ENCODE results near the gene RBM17. TPM values are rescaled to one million over a fixed set of nuclear protein-coding genes. Genes with fewer than 3 reads are reported as not detected.

Gene RBM17
- total RNA-seq, 1 experiment from 2014 or later: 129 TPM

GRCh38 chr10:6123532-6123931 is 34.7 kb downstream of the RBM17 start (continued):
- TF ChIP-seq ZBTB33 (IDR thresholded peaks at IDR 0.05; ENCODE audit: extremely low read depth, insufficient replicate concordance, low read length) (no peak), SIN3A (IDR thresholded peaks at IDR 0.05; ENCODE audit: low read depth) (no peak), EGR1 (IDR thresholded peaks at IDR 0.05; ENCODE audit: low read depth) (no peak), REST (IDR thresholded peaks at IDR 0.05; ENCODE audit: low read depth) (no peak), CEBPB (IDR thresholded peaks at IDR 0.05; ENCODE audit: low read depth) (no peak)

GRCh38 chr10:6124666-6125065 is 35.8 kb downstream of the RBM17 start:
- Histone ChIP-seq H3K36me3 (ENCODE audit: control insufficient read depth in 1 of 2, insufficient read depth in 2 of 2, low read length in 2 of 2) (no peaks in the 10 kb centered on the region), H3K9ac (ENCODE audit: low read length) (no peak overlapping the region), H3K27me3 (ENCODE audit: insufficient read depth, low read length) (no peaks in the 10 kb centered on the region; the same call in 1 of the 2 replicates), H3K4me1 (ENCODE audit: control insufficient read depth in 1 of 2, insufficient read depth in 2 of 2, low read length in 2 of 2) (no peaks in the 10 kb centered on the region; a peak in 1 of 4 replicates), H3K4me3 (replicated peaks in 1 of 2; ENCODE audit: low read depth in 1 of 2, low read length in 2 of 2) (no peak overlapping the region), H3K79me2 (ENCODE audit: insufficient read depth, low read length) (no peaks in the 10 kb centered on the region), H3K4me2 (ENCODE audit: low read length) (no peak overlapping the region), H2AFZ (ENCODE audit: low read depth, low read length, poor library complexity, severe bottlenecking) (no peak overlapping the region), H3K27ac (ENCODE audit: low read depth, low read length) (no peak overlapping the region), H3K9me3 (ENCODE audit: control insufficient read depth in 1 of 2, insufficient read depth in 1 of 2, low read depth in 1 of 2, low read length in 2 of 2) (no peaks in the 10 kb centered on the region), H3K9me2 (ENCODE audit: insufficient read depth) (no peaks in the 10 kb centered on the region), H4K20me1 (ENCODE audit: insufficient read depth) (no peaks in the 10 kb centered on the region)
- no TSS peak for BruUV-seq (replicated peaks)
- POLR2A ChIA-PET: no interaction called here
- CTCF ChIA-PET: interaction anchor here (1.0 kb wide), 1 partner anchor 277 kb away, joined by 3 read pairs; no protein-coding TSS in a partner anchor
- ATAC-seq (no peak), DNase-seq (ENCODE audit: low read depth, low spot score) (no peak)
- RAD21 ChIA-PET (ENCODE audit: low non-redundant PET in 1 of 2, low total read pairs in 2 of 2, uncharacterized antibody in 2 of 2, unreplicated experiment in 2 of 2): interaction anchor here in 1 of 2 experiments (0.6 kb wide), 1 partner anchor 78 kb away, joined by 3 read pairs; no protein-coding TSS in a partner anchor
- TF ChIP-seq ATF3 (IDR thresholded peaks at IDR 0.05) (no peak), MAX (IDR thresholded peaks at IDR 0.05) (no peak), SP1 (IDR thresholded peaks at IDR 0.05; ENCODE audit: low read depth) (no peak), YY1 (IDR thresholded peaks at IDR 0.05; ENCODE audit: extremely low read depth, insufficient replicate concordance, low read depth, low read length) (no peak), REST (IDR thresholded peaks at IDR 0.05; ENCODE audit: low read depth) (no peak), FOSL1 (IDR thresholded peaks at IDR 0.05; ENCODE audit: low read depth) (no peak), SIN3A (IDR thresholded peaks at IDR 0.05; ENCODE audit: low read depth) (no peak), ZNF274 (IDR thresholded peaks at IDR 0.05; ENCODE audit: low read depth, low read length) (no peak), SRF (IDR thresholded peaks at IDR 0.05; ENCODE audit: low read depth) (no peak), ZFX (IDR thresholded peaks at IDR 0.05) (no peak)
- intact Hi-C loops (cut with micrococcal nuclease): no loop called here

Data from HCT116 (cell line).